Endothelial cell (in vitro differentiated cells): ENCODE results near the gene SMIM41. TPM values are rescaled to one million over a fixed set of nuclear protein-coding genes. Genes with fewer than 3 reads are reported as not detected.
A peak's percentile ranks its signal among the peaks of the same experiment; 100 is the strongest.

Experiments
- DNase-seq: peaks from one replicate; pipeline ENCODE4 v3.0.0; 2021; ENCODE audit warnings: low spot score
- H3K27ac Mint-ChIP-seq: one replicate; pipeline ENCODE4 v1.8.0; 2021; ENCODE audit warnings: mixed read lengths, inconsistent platforms; ENCODE audit not compliant: unreplicated experiment
- H3K27me3 Mint-ChIP-seq: one replicate; pipeline ENCODE4 v1.8.0; 2021; ENCODE audit warnings: mild to moderate bottlenecking, moderate library complexity, mixed read lengths, inconsistent platforms; ENCODE audit not compliant: unreplicated experiment
- H3K36me3 Mint-ChIP-seq: one replicate; pipeline ENCODE4 v1.8.0; 2021; ENCODE audit warnings: mild to moderate bottlenecking, low read depth, mixed read lengths, inconsistent platforms; ENCODE audit not compliant: unreplicated experiment
- H3K4me1 Mint-ChIP-seq: one replicate; pipeline ENCODE4 v1.8.0; 2021; ENCODE audit warnings: mild to moderate bottlenecking, mixed read lengths, inconsistent platforms; ENCODE audit not compliant: unreplicated experiment
- H3K4me3 Mint-ChIP-seq: one replicate; pipeline ENCODE4 v1.8.0; 2021; ENCODE audit warnings: mild to moderate bottlenecking, mixed read lengths, inconsistent platforms; ENCODE audit not compliant: unreplicated experiment
- H3K9me3 Mint-ChIP-seq: one replicate; pipeline ENCODE4 v1.8.0; 2021; ENCODE audit warnings: mixed read lengths, inconsistent platforms; ENCODE audit not compliant: unreplicated experiment
- total RNA-seq: library from RNA; stranded (reverse); fragmentation: NEBNext Ultra II Directional; extraction: Animal tissue kit (Norgen Biotek cat#: 25700); gene quantifications from one replicate; pipeline ENCODE4 v1.2.1, GENCODE V29; 2021; ENCODE audit not compliant: unreplicated experiment
- TF ChIP-seq, protein P1 (sequence below): fragments of 200-600 bp; sonication (generic); IDR thresholded peaks from one replicate; pipeline ENCODE4 v1.5.0; 2021; ENCODE audit warnings: antibody characterized with exemption; ENCODE audit not compliant: unreplicated experiment

SMIM41 gene
- total RNA-seq, 1 donor from 2014 or later = not detected

DNA sequence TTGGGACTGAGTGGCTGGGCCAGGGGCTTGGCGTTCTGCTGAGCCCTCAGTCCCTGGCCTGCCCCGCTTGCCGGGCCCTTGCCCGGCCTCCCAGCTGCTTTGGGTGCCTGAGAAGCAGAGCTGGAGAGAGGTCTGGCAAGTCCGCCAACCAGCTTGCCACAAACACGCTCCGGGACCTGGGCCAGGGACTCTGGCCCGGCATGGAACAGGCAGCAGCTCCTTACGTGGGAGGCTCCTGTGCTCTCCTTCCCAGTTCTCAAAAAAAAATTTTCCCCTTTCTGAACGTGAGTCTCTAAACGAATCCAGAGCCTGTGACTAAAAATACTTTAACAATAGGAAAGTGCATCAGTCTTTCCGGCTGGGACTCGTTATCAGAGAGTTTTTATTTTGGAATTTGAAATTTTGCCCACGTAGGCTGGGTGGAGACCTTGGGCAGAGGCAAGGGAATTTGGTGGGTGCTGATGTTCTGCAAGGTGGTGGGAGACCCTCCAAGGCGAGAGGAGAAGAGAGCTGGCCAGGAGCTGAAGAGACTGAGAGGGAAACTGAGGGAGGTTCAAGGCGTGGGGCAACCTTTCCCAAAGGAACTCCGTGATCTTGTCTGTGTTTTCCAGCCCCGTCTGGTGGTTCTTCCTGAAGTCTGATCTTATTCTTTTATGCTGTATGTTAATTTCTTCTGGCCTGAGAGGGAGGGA, 35.1 kb upstream of the SMIM41 start:
- Mint-ChIP-seq H3K4me1 (peaks cover 13% of the 10 kb centered on the region), H3K4me3 (no peak overlapping the region), H3K27ac (peak overlapping the region; percentile 27), H3K36me3 (peaks cover 3% of the 10 kb centered on the region), H3K9me3 (no peaks in the 10 kb centered on the region), H3K27me3 (peaks cover 11% of the 10 kb centered on the region)
- DNase-seq = no peak
- TF ChIP-seq, protein P1, sequence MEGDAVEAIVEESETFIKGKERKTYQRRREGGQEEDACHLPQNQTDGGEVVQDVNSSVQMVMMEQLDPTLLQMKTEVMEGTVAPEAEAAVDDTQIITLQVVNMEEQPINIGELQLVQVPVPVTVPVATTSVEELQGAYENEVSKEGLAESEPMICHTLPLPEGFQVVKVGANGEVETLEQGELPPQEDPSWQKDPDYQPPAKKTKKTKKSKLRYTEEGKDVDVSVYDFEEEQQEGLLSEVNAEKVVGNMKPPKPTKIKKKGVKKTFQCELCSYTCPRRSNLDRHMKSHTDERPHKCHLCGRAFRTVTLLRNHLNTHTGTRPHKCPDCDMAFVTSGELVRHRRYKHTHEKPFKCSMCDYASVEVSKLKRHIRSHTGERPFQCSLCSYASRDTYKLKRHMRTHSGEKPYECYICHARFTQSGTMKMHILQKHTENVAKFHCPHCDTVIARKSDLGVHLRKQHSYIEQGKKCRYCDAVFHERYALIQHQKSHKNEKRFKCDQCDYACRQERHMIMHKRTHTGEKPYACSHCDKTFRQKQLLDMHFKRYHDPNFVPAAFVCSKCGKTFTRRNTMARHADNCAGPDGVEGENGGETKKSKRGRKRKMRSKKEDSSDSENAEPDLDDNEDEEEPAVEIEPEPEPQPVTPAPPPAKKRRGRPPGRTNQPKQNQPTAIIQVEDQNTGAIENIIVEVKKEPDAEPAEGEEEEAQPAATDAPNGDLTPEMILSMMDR = no peak

GRCh38 chr12:52045794-52046199, 33.7 kb upstream of the SMIM41 start:
- Mint-ChIP-seq H3K4me3 (no peak overlapping the region), H3K27me3 (peaks cover 15% of the 10 kb centered on the region), H3K9me3 (no peaks in the 10 kb centered on the region), H3K4me1 (peaks cover 18% of the 10 kb centered on the region), H3K36me3 (peaks cover 7% of the 10 kb centered on the region), H3K27ac (no peak overlapping the region)
- DNase-seq = no peak
- TF ChIP-seq, protein P1 = no peak

GRCh38 chr12:52046859-52047258, 32.6 kb upstream of the SMIM41 start:
- peaks cover 13% of the 10 kb centered on the region for H3K27me3 Mint-ChIP-seq
- H3K27ac Mint-ChIP-seq = no peak overlapping the region
- H3K36me3 Mint-ChIP-seq = peaks cover 7% of the 10 kb centered on the region
- H3K4me1 Mint-ChIP-seq = peaks cover 19% of the 10 kb centered on the region
- H3K9me3 Mint-ChIP-seq = no peaks in the 10 kb centered on the region
- no peak for DNase-seq
- no peak overlapping the region for H3K4me3 Mint-ChIP-seq
- TF ChIP-seq, protein P1 = no peak

DNA sequence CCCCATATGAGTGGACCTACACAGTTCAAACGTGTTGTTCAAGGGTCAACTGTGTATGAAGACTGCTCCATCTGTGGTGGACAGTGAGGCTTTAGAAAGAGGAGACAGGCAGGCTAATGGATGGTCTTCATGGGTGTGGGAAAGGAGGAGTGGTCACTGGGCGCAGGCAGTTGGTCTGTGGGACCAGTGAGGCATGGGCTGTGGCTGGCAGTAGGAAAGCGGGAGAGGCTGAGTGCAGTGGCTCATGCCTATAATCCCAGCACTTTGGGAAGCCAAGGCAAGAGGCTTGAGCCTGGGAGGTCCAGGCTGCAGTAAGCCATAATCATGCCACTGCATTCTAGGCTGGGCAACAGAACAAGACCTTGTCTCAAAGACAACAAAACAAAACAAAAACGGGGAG, 30.2 kb upstream of the SMIM41 start:
- Mint-ChIP-seq H3K4me1 (peaks cover 18% of the 10 kb centered on the region), H3K27me3 (peaks cover 16% of the 10 kb centered on the region), H3K36me3 (peaks cover 7% of the 10 kb centered on the region), H3K27ac (no peak overlapping the region), H3K4me3 (peak overlapping the region; percentile 49), H3K9me3 (no peaks in the 10 kb centered on the region)
- TF ChIP-seq, protein P1 = no peak
- DNase-seq = no peak

DNA sequence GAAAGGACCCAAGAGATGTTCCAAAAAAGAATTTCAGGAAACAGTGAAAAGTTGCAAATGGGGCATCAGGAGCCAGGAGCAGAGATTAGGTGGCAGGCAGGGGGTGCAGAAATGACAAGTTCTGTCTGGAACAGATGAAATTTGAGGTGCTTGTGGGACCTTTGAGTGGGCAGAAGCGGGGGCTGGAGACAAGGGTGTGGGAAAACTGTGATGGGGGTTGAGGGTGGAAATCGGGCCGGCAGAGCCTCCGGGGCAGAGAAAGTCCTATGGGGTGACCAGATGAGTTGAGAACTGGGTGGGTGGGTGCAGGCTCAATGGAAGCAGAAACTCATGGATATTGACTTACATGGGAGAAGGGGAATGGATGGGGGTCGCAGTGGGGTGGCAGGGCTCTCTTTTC, 29.8 kb upstream of the SMIM41 start:
- Mint-ChIP-seq H3K4me1 (peaks cover 16% of the 10 kb centered on the region), H3K36me3 (peaks cover 7% of the 10 kb centered on the region), H3K4me3 (peak overlapping the region; percentile 49), H3K27me3 (peaks cover 16% of the 10 kb centered on the region), H3K9me3 (no peaks in the 10 kb centered on the region), H3K27ac (no peak overlapping the region)
- TF ChIP-seq, protein P1 = no peak
- DNase-seq = no peak
